Stimulated activated CD4-positive, alpha-beta T cell treated with anti-CD3 and anti-CD28 coated beads, Interleukin-2, amount 100 ng/mL, for 4 hours (primary cell): ENCODE results near the gene XIRP2.
"Not testable (repeated sequence)": the region's sequence is repeated elsewhere in the genome, so short reads cannot be mapped to it uniquely, and the experiment has no call there.

Experiments used
- DNase-seq: peaks from one replicate; pipeline ENCODE4 v3.0.0-alpha.2; 2020; ENCODE audit warnings: low read depth

XIRP2 gene

GRCh38 chr2:167054881-167055280, 166.6 kb downstream of the XIRP2 start:
- DNase-seq: no peak

DNA sequence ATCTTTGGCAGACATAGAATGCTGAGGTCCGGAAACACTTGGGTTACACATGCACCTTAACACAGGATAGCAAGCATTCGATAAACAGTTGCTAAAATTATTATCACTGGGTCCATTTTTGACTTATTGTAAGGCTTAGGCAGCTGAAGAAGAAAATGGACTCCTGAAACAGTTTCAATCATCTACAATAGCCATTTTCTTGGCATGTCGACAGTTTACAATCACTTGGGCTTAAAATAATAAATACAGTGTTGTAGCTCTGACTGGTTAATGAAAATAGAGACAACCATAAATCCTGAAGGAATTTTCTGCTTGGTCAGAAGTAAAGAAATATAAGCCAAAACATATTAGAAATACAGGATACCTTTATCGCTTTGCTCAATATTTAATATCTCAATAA, 169.2 kb downstream of the XIRP2 start:
- no peak for DNase-seq

DNA sequence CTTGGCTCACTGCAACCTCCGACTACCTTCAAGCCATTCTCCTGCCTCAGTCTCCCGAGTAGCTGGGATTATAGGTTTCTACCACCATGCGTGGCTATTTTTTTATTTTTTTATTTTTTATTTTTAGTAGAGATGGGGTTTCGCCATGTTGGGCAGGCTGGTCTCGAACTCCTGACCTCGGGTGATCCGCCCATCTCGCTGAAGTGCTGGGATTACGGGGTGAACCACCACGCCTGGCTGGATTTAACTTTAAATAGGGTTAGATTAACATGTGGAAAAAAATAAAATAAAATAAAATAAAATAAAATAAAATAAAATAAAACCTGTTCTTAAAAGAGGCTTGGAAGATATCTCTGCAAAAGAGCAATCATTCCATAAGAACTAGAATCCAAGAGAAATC, 170.9 kb downstream of the XIRP2 start:
- DNase-seq: no peak

DNA sequence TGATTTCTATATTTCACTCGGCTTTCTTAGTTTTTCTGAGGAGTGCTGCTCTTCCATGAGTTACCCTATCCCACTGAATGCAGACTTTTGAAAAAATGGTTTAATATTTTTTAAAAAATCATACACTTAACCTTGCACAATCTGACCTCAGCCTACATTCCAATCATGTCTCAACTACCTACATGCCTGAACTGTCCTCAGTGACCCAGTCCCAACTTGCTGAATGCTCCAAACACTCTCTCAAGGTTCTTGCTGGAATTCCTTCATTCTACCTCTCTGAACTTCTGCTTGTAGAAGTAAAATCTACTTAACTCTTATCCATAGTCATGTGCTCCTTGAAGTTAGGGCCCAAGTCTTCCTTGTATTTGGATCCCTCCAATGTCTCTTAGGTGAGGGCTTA, 181.6 kb downstream of the XIRP2 start:
- DNase-seq: no peak

GRCh38 chr2:167075708-167076107, 187.4 kb downstream of the XIRP2 start:
- DNase-seq: not testable (repeated sequence)

GRCh38 chr2:167098931-167099330, 210.7 kb downstream of the XIRP2 start:
- not testable (repeated sequence) for DNase-seq

DNA sequence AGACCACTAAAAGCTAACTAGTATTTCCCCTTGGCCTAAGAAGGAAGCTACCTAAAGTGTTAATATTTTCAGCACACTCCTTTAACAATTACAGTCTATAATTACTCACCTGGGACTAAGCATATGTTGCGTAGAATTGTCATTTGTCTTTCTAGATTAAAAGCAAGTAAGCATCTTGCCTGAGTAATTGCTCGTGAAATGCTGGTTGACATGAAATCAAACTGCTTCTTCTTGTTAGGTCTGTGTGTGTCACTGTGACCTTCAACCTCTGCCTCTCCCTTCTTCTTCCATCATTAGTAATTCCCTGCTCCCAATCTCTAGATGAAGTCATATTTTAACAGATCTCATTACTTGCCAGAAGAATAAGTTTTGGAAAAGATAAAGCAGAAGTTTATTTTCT, 212.2 kb downstream of the XIRP2 start:
- DNase-seq: no peak

DNA sequence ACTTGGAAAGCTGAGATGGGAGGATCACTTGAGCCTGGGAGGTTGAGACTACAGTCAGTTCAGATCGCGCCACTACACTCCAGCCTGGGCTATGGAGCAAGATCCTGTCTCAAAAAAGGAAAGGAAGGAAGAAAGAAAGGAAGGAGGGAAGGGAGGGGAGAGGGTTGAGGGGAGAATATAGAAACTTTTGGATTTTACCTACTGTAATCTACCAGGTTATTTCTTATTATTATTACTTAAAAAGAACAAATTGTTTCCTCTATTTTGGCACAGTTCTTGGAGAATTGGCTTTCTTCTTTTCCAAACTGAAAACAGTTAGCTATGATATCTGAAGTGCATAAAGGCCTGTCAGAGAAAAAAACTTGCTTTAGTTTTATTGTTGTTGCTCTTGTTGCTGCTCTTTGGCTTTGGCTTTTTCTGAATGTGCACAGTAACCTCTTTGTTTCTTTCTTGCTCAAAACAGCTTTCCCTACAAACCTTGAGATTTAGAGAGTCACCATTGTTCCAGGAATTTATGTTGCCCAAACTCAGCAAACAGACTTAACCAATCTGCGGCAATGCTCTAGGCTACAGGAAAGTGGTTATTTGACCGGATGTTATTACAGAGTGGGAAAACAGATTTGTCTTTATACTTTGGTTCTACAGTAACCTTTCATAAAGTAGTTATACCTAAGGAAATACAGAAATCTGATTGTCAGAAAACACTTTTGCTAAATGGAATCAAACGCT, 214.9 kb downstream of the XIRP2 start:
- DNase-seq: no peak

DNA sequence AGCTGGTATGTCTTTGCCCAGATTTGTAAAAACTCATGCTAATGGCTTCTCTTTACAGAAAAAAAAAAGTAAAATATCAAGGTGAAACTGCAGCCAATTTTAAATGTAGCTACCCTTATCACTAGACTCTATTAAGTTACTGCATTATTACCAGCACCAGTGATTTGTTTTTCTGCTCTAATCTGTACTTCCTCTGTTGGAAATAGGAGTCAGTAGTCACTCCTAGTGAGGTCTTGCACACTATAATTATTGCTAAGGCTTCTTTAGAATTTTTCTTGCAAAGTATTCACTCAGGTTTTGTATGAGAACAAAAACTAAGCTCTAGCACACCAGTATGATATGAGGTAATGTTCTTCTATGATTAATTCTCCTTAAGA, 215.5 kb downstream of the XIRP2 start:
- DNase-seq: no peak

GRCh38 chr2:167104691-167105090, 216.4 kb downstream of the XIRP2 start:
- DNase-seq: no peak

DNA sequence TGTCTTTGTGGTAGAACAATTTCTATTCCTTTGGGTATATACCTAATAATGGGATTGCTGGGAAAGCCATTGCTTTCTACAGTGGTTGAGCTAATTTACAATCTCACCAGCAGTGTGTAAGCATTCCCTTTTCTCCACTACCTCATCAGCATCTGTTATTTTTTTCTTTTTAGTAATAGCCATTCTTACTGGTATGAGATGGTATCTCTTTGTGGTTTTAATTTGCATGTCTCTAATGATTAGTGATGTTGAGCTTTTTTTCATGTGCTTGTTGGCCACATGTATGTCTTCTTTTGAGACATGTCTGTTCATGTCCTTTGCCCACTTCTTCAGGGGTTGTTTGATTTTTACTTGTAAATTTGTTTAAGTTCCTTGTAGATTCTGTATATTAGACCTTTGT, 221.4 kb downstream of the XIRP2 start:
- DNase-seq: not testable (repeated sequence)

- no peak for DNase-seq
These were observed 222.1 kb downstream of the XIRP2 start for GRCh38 chr2:167110345-167110744.

GRCh38 chr2:167114018-167114417, 225.7 kb downstream of the XIRP2 start:
- DNase-seq: no peak

- no peak for DNase-seq
These were observed 227.3 kb downstream of the XIRP2 start for GRCh38 chr2:167115541-167115940.

GRCh38 chr2:167122389-167122788, 234.1 kb downstream of the XIRP2 start:
- DNase-seq: no peak

DNA sequence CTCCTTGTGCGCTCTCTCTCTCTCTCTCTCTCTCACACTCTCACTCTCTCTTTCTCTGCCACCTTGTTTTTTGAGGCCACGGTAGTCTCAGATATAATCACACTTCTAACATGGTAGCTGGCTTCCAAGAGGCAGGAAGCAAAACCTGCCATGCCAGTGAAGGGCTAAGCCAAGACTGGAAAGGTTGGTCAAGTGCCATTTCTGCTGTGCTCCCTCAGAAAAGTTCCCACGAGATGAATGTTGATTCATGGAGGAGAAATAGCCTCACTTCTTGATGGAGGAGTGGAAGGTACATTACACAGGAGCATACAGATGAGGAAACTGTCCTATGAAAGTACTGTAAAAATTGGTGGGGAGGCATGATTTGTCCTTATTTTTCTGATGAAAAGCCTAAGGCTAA, 237.9 kb downstream of the XIRP2 start:
- no peak for DNase-seq

DNA sequence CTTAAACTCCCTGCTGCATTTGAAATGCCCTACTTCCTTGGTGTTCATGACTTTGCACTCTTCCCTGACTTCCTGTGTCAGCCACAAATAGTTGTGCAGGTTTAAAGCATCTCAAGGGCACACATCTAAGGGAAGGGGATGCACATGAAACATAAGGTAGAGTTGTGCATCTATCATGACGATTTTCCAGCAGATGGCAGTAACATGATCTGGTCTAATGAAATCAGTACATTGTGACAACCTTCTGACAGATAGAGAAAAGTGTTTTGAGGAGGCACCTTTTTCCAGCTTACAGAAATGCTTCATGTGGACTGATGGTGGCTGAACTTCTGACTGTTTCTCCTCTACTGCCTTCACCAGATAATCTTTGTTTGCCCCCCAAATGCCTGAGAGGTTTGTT, 238.9 kb downstream of the XIRP2 start:
- DNase-seq: no peak

DNA sequence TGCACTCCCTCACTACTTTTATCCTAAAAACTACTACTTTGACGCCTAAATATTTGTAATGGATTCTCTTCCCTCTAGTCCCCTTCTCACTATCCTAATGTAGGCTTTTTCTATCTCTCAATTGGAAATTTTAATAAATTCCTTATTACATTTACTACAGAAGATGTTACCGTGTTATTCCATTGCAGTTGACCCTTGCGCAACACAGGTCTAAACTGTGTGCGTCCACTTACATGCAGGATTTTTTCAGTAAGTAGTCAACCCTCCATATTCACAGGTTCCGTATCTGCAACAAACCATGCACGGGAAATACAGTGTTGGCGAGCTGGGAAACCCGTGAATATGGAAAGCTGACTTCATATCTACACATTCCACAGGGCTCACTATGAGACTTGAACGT, 239.8 kb downstream of the XIRP2 start:
- DNase-seq: no peak

DNA sequence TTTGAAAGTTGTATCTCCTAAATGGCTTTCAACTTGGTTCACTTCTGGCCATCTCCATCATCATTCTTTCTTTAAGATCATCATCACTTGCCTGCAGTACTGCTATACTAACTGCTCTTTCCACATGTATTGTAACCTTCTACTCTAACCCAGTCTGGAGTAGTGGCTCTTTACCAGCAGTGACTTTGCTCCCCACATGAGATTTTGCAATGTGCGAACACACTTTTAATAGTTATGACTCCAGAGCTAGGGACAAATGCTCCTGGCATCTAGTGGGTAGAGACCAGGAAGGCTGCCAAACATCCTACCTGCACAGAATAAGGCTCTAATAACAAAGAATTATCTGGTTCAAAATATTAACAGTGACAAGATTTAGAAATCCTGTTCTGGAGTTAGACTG, 243.8 kb downstream of the XIRP2 start:
- DNase-seq: no peak

GRCh38 chr2:167132906-167133555, 244.8 kb downstream of the XIRP2 start:
- no peak for DNase-seq

- no peak for DNase-seq
These were observed 245.3 kb downstream of the XIRP2 start for GRCh38 chr2:167133614-167134013.

DNA sequence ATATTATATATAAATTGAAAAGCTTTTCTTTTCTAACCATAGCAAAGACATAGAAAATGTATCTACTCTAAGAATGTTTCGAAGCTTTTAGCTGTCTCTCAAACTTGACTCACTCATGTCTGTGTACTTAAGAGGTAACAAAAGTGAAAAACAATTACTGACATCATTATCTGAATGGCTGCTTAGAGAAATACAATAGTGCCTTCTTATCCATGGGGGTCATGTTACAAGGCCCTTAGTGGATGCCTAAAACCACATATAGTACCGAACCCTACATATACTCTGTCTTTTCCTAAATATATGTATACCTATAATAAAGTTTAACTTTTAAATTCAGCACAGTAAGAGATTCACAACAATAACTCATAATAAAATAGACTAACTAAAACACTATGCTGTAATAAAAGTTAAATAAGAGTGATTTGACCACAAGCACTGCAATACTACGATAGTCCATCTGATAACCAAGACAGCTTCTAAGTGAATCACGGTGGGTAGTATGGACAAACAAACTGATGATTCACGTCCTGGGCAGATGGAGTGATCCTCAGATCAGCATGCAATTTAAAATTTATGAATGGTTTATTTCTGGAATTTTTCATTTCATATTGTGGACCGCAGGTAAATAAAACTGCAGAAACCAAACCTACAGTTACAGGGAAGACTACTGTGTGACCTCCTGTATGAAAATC, 246.2 kb downstream of the XIRP2 start:
- DNase-seq: no peak

DNA sequence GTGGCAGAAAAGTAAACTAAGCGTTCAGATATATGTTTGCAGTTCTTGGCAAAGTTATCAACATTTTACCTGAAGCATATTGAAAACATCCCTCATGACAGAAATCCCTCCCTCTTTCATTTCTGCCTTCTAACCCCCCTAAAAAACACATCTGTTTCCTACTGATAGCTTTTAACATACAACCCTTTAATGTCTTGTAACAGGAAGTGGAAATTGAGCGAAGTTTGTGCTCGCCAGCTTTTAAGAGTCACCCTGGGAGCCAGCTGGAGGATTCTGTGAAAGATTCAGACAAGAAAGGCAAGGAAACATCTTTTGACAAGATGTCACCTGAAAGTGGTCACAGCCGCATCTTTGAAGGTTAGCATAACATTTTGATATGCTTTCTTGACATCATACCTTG, 247.4 kb downstream of the XIRP2 start:
- DNase-seq: no peak
